Loucy (cell line): ENCODE measurements around the gene SLC43A2.

ENCODE experiments used
- H2AFZ ChIP-seq: fragments of 200-600 bp; sonication (generic); 2 replicates; pipeline ENCODE4 v1.6.0; 2016; ENCODE audit warnings: antibody characterized with exemption, mild to moderate bottlenecking, low read length, moderate library complexity
- H3F3A ChIP-seq: fragments of 200-600 bp; 2 replicates; pipeline ENCODE4 v1.6.0; 2016; ENCODE audit warnings: antibody characterized with exemption, low read depth, mild to moderate bottlenecking
- H3K27me3 ChIP-seq: fragments of 200-600 bp; sonication (generic); 2 replicates; pipeline ENCODE4 v1.6.1; 2014; ENCODE audit warnings: low read length, mild to moderate bottlenecking; ENCODE audit not compliant: insufficient read depth, poor library complexity, severe bottlenecking
- H3K36me3 ChIP-seq: fragments of 200-600 bp; sonication (generic); 2 replicates; pipeline ENCODE4 v1.6.1; 2016; ENCODE audit warnings: low read length; ENCODE audit not compliant: insufficient read depth
- H3K4me1 ChIP-seq: fragments of 200-600 bp; sonication (generic); 2 replicates; pipeline ENCODE4 v1.5.1; 2014; ENCODE audit warnings: low read length, mild to moderate bottlenecking; ENCODE audit not compliant: insufficient read depth, poor library complexity, severe bottlenecking
- H3K4me2 ChIP-seq: fragments of 200-600 bp; sonication (generic); 2 replicates; pipeline ENCODE4 v1.6.0; 2014; ENCODE audit warnings: antibody characterized with exemption, low read length, low read depth, mild to moderate bottlenecking; ENCODE audit not compliant: poor library complexity, severe bottlenecking
- H3K4me3 ChIP-seq: fragments of 200-600 bp; sonication (generic); 2 replicates; pipeline ENCODE4 v1.5.1; 2014; ENCODE audit warnings: low read length, mild to moderate bottlenecking, mixed read lengths; ENCODE audit not compliant: poor library complexity, severe bottlenecking
- H3K79me2 ChIP-seq: fragments of 200-600 bp; sonication (generic); 2 replicates; pipeline ENCODE4 v1.6.1; 2014; ENCODE audit warnings: low read length; ENCODE audit not compliant: insufficient read depth
- H3K9ac ChIP-seq: fragments of 200-600 bp; sonication (generic); 2 replicates; pipeline ENCODE4 v1.6.0; 2014; ENCODE audit warnings: mild to moderate bottlenecking, low read depth, low read length, moderate library complexity; ENCODE audit not compliant: poor library complexity, severe bottlenecking
- H3K9me2 ChIP-seq: fragments of 200-600 bp; sonication (generic); replicated peaks from 2 replicates; pipeline ENCODE4 v1.6.1; 2016; ENCODE audit warnings: low read depth, low read length, mixed read lengths
- H3K9me3 ChIP-seq: fragments of 200-600 bp; sonication (generic); 2 replicates; pipeline ENCODE4 v1.6.1; 2014; ENCODE audit warnings: mild to moderate bottlenecking, antibody characterized with exemption, low read length, low read depth; ENCODE audit not compliant: insufficient read depth
- H4K20me1 ChIP-seq: fragments of 200-600 bp; sonication (generic); 2 replicates; pipeline ENCODE4 v1.6.0; 2014; ENCODE audit warnings: antibody characterized with exemption, low read length, mild to moderate bottlenecking; ENCODE audit not compliant: insufficient read depth, poor library complexity, severe bottlenecking
- EZH2phosphoT487 ChIP-seq: fragments of 200-600 bp; IDR thresholded peaks from 2 replicates; pipeline ENCODE4 v1.6.1; 2018; ENCODE audit warnings: antibody characterized with exemption, mild to moderate bottlenecking, moderate library complexity, borderline replicate concordance
- TF ChIP-seq, protein P1 (sequence below): fragments of 200-600 bp; sonication (generic); conservative IDR thresholded peaks from 2 replicates; pipeline ENCODE4 v1.5.1; 2014; ENCODE audit warnings: mild to moderate bottlenecking, antibody characterized with exemption, low read length

The SLC43A2 gene

DNA sequence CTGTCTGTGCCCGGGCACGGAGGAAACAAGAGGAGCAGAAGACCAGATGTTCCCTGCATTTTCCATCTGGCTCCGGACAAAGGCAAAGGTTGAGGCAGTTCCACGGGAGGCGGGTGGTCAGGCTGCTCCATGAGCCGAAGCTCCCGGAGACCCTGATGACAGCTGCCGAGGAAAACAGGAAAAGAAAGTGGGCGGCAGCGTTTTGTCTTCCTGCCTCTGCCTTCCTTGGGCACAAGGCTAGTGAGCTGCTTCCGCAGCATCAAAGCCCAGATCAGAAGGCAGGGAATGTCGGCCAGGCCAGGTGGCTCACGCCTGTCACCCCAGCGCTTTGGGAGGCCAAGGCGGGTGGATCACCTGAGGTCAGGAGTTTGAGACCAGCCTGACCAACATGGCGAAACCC, 16.2 kb downstream of the SLC43A2 start:
- no peak overlapping the region for H3K9ac ChIP-seq
- H4K20me1 ChIP-seq: no peaks in the 10 kb centered on the region
- no peaks in the 10 kb centered on the region for H3K27me3 ChIP-seq
- no peak overlapping the region for H3K4me2 ChIP-seq
- H3K9me3 ChIP-seq: no peaks in the 10 kb centered on the region
- H3K36me3 ChIP-seq: no peaks in the 10 kb centered on the region; the same call in 1 of the 2 replicates
- H3K79me2 ChIP-seq: no peaks in the 10 kb centered on the region
- no peaks in the 10 kb centered on the region for H3F3A ChIP-seq
- no peak overlapping the region for H2AFZ ChIP-seq
- no peaks in the 10 kb centered on the region for H3K9me2 ChIP-seq
- no peak for TF ChIP-seq EZH2phosphoT487
- peaks cover 8% of the 10 kb centered on the region for H3K4me1 ChIP-seq
- H3K4me3 ChIP-seq: no peak overlapping the region

GRCh38 chr17:1611715-1612114, 16.9 kb downstream of the SLC43A2 start:
- no peaks in the 10 kb centered on the region for H4K20me1 ChIP-seq
- no peaks in the 10 kb centered on the region; the same call in 1 of the 2 replicates for H3K36me3 ChIP-seq
- H3K9ac ChIP-seq: no peak overlapping the region
- H3K4me1 ChIP-seq: peaks cover 15% of the 10 kb centered on the region
- no peaks in the 10 kb centered on the region for H3F3A ChIP-seq
- no peak overlapping the region for H3K4me3 ChIP-seq
- TF ChIP-seq, protein P1, sequence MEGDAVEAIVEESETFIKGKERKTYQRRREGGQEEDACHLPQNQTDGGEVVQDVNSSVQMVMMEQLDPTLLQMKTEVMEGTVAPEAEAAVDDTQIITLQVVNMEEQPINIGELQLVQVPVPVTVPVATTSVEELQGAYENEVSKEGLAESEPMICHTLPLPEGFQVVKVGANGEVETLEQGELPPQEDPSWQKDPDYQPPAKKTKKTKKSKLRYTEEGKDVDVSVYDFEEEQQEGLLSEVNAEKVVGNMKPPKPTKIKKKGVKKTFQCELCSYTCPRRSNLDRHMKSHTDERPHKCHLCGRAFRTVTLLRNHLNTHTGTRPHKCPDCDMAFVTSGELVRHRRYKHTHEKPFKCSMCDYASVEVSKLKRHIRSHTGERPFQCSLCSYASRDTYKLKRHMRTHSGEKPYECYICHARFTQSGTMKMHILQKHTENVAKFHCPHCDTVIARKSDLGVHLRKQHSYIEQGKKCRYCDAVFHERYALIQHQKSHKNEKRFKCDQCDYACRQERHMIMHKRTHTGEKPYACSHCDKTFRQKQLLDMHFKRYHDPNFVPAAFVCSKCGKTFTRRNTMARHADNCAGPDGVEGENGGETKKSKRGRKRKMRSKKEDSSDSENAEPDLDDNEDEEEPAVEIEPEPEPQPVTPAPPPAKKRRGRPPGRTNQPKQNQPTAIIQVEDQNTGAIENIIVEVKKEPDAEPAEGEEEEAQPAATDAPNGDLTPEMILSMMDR: no peak
- no peak for TF ChIP-seq EZH2phosphoT487
- H2AFZ ChIP-seq: no peak overlapping the region
- H3K4me2 ChIP-seq: no peak overlapping the region
- no peaks in the 10 kb centered on the region for H3K27me3 ChIP-seq
- H3K9me3 ChIP-seq: no peaks in the 10 kb centered on the region
- H3K79me2 ChIP-seq: no peaks in the 10 kb centered on the region
- no peaks in the 10 kb centered on the region for H3K9me2 ChIP-seq

DNA sequence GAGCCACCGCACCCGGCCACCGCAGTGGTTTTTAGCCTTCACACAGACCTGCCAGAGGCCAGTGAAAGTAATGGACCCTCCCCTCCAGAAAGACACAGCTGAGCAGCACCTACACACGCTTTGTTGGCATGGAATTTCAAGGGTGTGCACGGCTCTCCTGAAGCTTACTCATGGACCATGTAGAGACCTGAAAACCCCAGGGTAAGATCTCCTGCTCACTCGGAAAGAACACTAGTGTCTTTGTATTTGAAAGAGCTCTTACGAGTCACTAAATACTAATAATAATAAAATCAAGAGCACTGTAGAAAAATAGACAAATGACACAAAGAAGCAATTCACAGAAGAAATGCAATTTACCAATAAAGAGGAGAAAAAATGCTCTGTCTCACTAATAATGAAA, 20.0 kb downstream of the SLC43A2 start:
- Histone ChIP-seq H3K4me1 (peaks cover 17% of the 10 kb centered on the region), H3K9me2 (no peaks in the 10 kb centered on the region), H3K9ac (no peak overlapping the region), H3K79me2 (no peaks in the 10 kb centered on the region), H3K27me3 (no peaks in the 10 kb centered on the region), H3K4me2 (no peak overlapping the region), H3K4me3 (no peak overlapping the region), H3F3A (no peaks in the 10 kb centered on the region), H3K9me3 (no peaks in the 10 kb centered on the region), H4K20me1 (no peaks in the 10 kb centered on the region), H3K36me3 (no peaks in the 10 kb centered on the region), H2AFZ (no peak overlapping the region)
- no peak for TF ChIP-seq EZH2phosphoT487
- TF ChIP-seq, protein P1: no peak

DNA sequence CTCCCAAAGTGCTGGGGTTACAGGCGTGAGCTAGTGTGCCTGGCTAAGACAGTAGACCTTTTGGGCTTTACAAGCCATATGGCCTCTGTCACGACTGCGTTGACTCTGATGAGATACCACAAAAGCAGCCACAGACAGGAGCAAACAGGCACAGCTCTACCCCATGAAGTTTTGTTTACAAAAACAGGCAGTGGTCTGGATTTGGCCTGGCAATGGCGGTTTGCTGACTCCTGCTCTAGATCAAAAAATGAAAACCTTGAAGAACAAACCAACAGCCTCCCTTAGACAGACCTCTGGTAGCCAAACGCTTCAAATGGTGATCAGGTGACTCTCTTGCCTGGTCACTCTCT, 20.7 kb downstream of the SLC43A2 start:
- TF ChIP-seq, protein P1: no peak
- no peak for TF ChIP-seq EZH2phosphoT487
- Histone ChIP-seq H3K4me1 (peaks cover 17% of the 10 kb centered on the region), H3K4me3 (no peak overlapping the region), H4K20me1 (no peaks in the 10 kb centered on the region), H3K27me3 (no peaks in the 10 kb centered on the region), H3K4me2 (peak overlapping the region; percentile 0), H3K9me3 (no peaks in the 10 kb centered on the region), H2AFZ (no peak overlapping the region), H3K36me3 (no peaks in the 10 kb centered on the region), H3K79me2 (no peaks in the 10 kb centered on the region), H3K9me2 (no peaks in the 10 kb centered on the region), H3K9ac (peak overlapping the region; percentile 15), H3F3A (no peaks in the 10 kb centered on the region)
